OCI-LY7 (cell line): ENCODE results near the gene MTUS2. TPM values are rescaled to one million over a fixed set of nuclear protein-coding genes. Genes with fewer than 3 reads are reported as not detected.

Experiments
- BruUV-seq: library from RNA; stranded (reverse); fragments of 400-500 nt; replicated peaks from 2 replicates; lab custom pipeline; 2021; lab: Mats Ljungman, UMichigan
- CTCF ChIA-PET: fragments of 300-600 bp; sonication (Branson Sonifier 250); formaldehyde crosslinking; loops from one replicate; lab custom pipeline; 2022; ENCODE audit warnings: antibody characterized with exemption; ENCODE audit not compliant: unreplicated experiment; lab: Charles Lee
- POLR2A ChIA-PET: fragments of 300-600 bp; sonication (Branson Sonifier 250); formaldehyde crosslinking; loops from one replicate; lab custom pipeline; 2022; ENCODE audit warnings: antibody characterized with exemption; lab: Charles Lee
- DNase-seq: peaks from one replicate; pipeline ENCODE4 v3.0.0-alpha.2; 2015; ENCODE audit warnings: low spot score
- H2AFZ ChIP-seq: fragments of 200-600 bp; sonication (generic), shearing (Covaris generic); 2 replicates; pipeline ENCODE4 v1.6.1; 2014; ENCODE audit warnings: mild to moderate bottlenecking, antibody characterized with exemption, low read length, moderate library complexity
- H3K27ac ChIP-seq: fragments of 200-600 bp; sonication (generic); 2 replicates; pipeline ENCODE4 v1.5.1; 2014; ENCODE audit warnings: mixed run types, low read depth, mild to moderate bottlenecking, moderate library complexity, low read length, inconsistent platforms; ENCODE audit not compliant: poor library complexity, severe bottlenecking
- H3K36me3 ChIP-seq: fragments of 200-600 bp; sonication (generic); 2 replicates; pipeline ENCODE4 v1.6.1; 2014; ENCODE audit warnings: mild to moderate bottlenecking, antibody characterized with exemption, low read length, moderate library complexity, mixed read lengths; ENCODE audit not compliant: insufficient read depth
- H3K4me1 ChIP-seq: fragments of 200-600 bp; sonication (generic); 2 replicates; pipeline ENCODE4 v1.5.1; 2014; ENCODE audit warnings: mild to moderate bottlenecking, low read length; ENCODE audit not compliant: insufficient read depth, poor library complexity, severe bottlenecking
- H3K4me2 ChIP-seq: fragments of 200-600 bp; sonication (generic); 2 replicates; pipeline ENCODE4 v1.6.1; 2014; ENCODE audit warnings: mild to moderate bottlenecking, low read length
- H3K4me3 ChIP-seq: fragments of 200-600 bp; sonication (generic); 2 replicates; pipeline ENCODE4 v1.5.1; 2014; ENCODE audit warnings: mild to moderate bottlenecking, low read depth, low read length; ENCODE audit not compliant: poor library complexity, severe bottlenecking
- H3K79me2 ChIP-seq: fragments of 200-600 bp; sonication (generic); 2 replicates; pipeline ENCODE4 v1.6.1; 2016; ENCODE audit warnings: low read depth, mild to moderate bottlenecking, low read length, moderate library complexity, mixed read lengths; ENCODE audit not compliant: insufficient read depth
- H3K9me2 ChIP-seq: fragments of 200-600 bp; sonication (generic); 2 replicates; pipeline ENCODE4 v1.6.1; 2016; ENCODE audit warnings: mild to moderate bottlenecking, low read length, mixed read lengths; ENCODE audit not compliant: insufficient read depth
- H3K9me3 ChIP-seq: fragments of 200-600 bp; sonication (generic); 2 replicates; pipeline ENCODE4 v1.6.1; 2014; ENCODE audit warnings: mild to moderate bottlenecking, mixed run types, low read length, mixed read lengths
- H4K20me1 ChIP-seq: fragments of 200-600 bp; sonication (generic); 2 replicates; pipeline ENCODE4 v1.6.1; 2014; ENCODE audit warnings: mild to moderate bottlenecking, antibody characterized with exemption, low read length, moderate library complexity, mixed read lengths; ENCODE audit not compliant: insufficient read depth
- EZH2phosphoT487 ChIP-seq: fragments of 200-600 bp; sonication (generic); IDR thresholded peaks from 2 replicates; pipeline ENCODE4 v1.6.1; 2018; ENCODE audit warnings: low read depth, borderline replicate concordance, mild to moderate bottlenecking, mixed run types, antibody characterized with exemption, low read length, moderate library complexity, mixed read lengths
- intact Hi-C: fragments of 100-400 bp; cut with micrococcal nuclease; formaldehyde crosslinking; loops from one replicate; pipeline ENCODE4 v1.10.0; 2022; ENCODE audit not compliant: unreplicated experiment
- total RNA-seq, 2 experiments: library from RNA; depleted of rRNA in 1 of 2; stranded (reverse); fragments of >200 nt in 1 of 2; shearing (Covaris generic) in 1 of 2; gene quantifications; 2 replicates each; pipeline ENCODE4 v1.2.3, GENCODE V29; 2014 to 2022
- TF ChIP-seq, protein P1 (sequence below): fragments of 200-600 bp; sonication (generic); conservative IDR thresholded peaks from 2 replicates; pipeline ENCODE4 v1.5.1; 2014; ENCODE audit warnings: mild to moderate bottlenecking, antibody characterized with exemption, low read length, moderate library complexity, mixed read lengths

MTUS2 gene
- total RNA-seq, 2 experiments from 2014 or later, result 0.16 to 9.8 TPM

- H3K79me2 ChIP-seq, result no peaks in the 10 kb centered on the region
- no peaks in the 10 kb centered on the region for H4K20me1 ChIP-seq
- intact Hi-C loops, result no loop called here
- H3K36me3 ChIP-seq, result no peaks in the 10 kb centered on the region
- no TSS peak for BruUV-seq
- CTCF ChIA-PET, result no interaction called here
- no peak overlapping the region for H3K4me2 ChIP-seq
- no peak overlapping the region for H3K4me3 ChIP-seq
- POLR2A ChIA-PET, result interaction anchor here (0.7 to 1.7 kb wide), 3 partner anchors 9 to 66 kb away, joined by 3 to 4 read pairs (median 3); no protein-coding TSS in a partner anchor
- no peaks in the 10 kb centered on the region for H3K9me2 ChIP-seq
- no peak for DNase-seq
- H3K4me1 ChIP-seq, result no peaks in the 10 kb centered on the region
- no peak overlapping the region for H3K27ac ChIP-seq
- TF ChIP-seq EZH2phosphoT487, result no peak
- TF ChIP-seq, protein P1, sequence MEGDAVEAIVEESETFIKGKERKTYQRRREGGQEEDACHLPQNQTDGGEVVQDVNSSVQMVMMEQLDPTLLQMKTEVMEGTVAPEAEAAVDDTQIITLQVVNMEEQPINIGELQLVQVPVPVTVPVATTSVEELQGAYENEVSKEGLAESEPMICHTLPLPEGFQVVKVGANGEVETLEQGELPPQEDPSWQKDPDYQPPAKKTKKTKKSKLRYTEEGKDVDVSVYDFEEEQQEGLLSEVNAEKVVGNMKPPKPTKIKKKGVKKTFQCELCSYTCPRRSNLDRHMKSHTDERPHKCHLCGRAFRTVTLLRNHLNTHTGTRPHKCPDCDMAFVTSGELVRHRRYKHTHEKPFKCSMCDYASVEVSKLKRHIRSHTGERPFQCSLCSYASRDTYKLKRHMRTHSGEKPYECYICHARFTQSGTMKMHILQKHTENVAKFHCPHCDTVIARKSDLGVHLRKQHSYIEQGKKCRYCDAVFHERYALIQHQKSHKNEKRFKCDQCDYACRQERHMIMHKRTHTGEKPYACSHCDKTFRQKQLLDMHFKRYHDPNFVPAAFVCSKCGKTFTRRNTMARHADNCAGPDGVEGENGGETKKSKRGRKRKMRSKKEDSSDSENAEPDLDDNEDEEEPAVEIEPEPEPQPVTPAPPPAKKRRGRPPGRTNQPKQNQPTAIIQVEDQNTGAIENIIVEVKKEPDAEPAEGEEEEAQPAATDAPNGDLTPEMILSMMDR, result no peak
- H2AFZ ChIP-seq, result no peak overlapping the region
- no peaks in the 10 kb centered on the region for H3K9me3 ChIP-seq
These were observed 253.6 kb downstream of the MTUS2 start for GRCh38 chr13:29073755-29074154.

DNA sequence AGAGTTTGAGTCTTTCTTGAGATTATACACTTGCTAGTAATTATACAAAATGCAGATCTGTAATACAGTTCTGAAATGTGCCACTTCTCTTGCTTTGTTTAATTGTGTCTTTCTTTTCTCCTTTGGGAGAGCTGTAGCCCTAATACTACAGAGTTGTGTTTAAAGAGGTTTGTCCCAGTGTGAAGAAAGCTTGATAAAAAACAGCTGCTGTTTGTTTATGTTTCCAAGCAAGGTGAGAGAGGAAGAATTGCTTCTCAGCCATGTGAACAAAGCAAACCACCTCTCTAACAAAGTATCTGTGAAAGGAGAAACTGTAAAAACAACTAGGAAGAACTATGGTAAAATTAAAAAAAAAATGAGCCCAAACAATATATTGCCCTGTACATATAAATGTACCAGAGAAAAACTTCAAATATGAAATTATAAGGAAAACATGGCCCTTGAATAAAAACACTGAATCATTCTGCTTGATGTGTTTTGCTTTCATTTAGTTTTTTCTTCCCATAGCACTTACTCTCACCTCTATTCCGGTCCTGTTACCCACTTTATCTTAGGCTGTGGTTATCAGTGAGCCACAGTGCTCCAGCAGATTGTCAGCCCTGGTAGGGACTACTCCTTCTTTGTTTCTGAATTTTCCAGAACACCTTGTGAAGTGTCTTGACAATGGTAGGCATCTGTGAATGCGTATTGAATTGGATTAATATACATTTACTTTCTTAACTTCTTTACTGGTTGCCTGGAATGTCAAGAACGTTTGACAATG lies 257.1 kb downstream of the MTUS2 start:
- intact Hi-C loops, result no loop called here
- CTCF ChIA-PET, result no interaction called here
- Histone ChIP-seq H3K4me2 (no peak overlapping the region), H3K4me1 (peaks cover 3% of the 10 kb centered on the region), H2AFZ (no peak overlapping the region), H3K79me2 (no peaks in the 10 kb centered on the region), H3K9me2 (no peaks in the 10 kb centered on the region), H3K27ac (no peak overlapping the region), H3K4me3 (no peak overlapping the region), H4K20me1 (no peaks in the 10 kb centered on the region), H3K9me3 (no peaks in the 10 kb centered on the region), H3K36me3 (no peaks in the 10 kb centered on the region)
- TF ChIP-seq EZH2phosphoT487, result no peak
- TF ChIP-seq, protein P1, result no peak
- POLR2A ChIA-PET, result no interaction called here
- BruUV-seq, result no TSS peak
- DNase-seq, result no peak

DNA sequence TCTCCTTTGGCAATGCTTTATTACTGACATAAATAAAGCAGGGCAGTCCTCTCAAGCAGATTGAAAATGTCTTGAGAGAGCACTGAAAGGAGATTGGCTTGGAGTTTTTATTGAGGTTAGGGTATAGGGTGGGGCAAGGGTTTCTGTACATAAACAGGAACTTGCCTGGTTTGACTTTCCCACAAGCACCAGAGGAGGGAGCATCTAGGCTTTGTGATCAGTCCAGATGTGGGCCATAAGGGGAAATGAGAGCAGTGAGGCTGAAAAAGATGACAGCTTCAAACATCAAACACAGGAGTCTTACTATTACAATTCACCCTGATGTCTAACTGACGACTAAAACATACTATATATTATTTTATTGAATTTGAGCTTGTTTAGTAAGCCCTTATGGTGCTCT lies 260.9 kb downstream of the MTUS2 start:
- H3K27ac ChIP-seq, result no peak overlapping the region
- no peak overlapping the region for H3K4me3 ChIP-seq
- no peaks in the 10 kb centered on the region for H3K36me3 ChIP-seq
- ChIA-PET CTCF (no interaction called here), POLR2A (interaction anchor here (0.6 to 0.8 kb wide), 2 partner anchors 114 to 487 kb away, joined by 4 read pairs; no protein-coding TSS in a partner anchor)
- H3K4me1 ChIP-seq, result peaks cover 3% of the 10 kb centered on the region
- no peaks in the 10 kb centered on the region for H4K20me1 ChIP-seq
- H3K4me2 ChIP-seq, result peak overlapping the region; percentile 34; the same call in 1 of the 2 replicates
- no peaks in the 10 kb centered on the region for H3K9me3 ChIP-seq
- DNase-seq, result peak; percentile 71
- BruUV-seq, result no TSS peak
- no peaks in the 10 kb centered on the region for H3K79me2 ChIP-seq
- no peak overlapping the region for H2AFZ ChIP-seq
- H3K9me2 ChIP-seq, result no peaks in the 10 kb centered on the region
- intact Hi-C loops, result loop anchor here (1.0 to 2.0 kb wide), 2 partner anchors 179 to 282 kb away; no protein-coding TSS in a partner anchor
- no peak for TF ChIP-seq EZH2phosphoT487
- TF ChIP-seq, protein P1, result peak; percentile 59
